ENCODE results near the gene CD180.

DNA sequence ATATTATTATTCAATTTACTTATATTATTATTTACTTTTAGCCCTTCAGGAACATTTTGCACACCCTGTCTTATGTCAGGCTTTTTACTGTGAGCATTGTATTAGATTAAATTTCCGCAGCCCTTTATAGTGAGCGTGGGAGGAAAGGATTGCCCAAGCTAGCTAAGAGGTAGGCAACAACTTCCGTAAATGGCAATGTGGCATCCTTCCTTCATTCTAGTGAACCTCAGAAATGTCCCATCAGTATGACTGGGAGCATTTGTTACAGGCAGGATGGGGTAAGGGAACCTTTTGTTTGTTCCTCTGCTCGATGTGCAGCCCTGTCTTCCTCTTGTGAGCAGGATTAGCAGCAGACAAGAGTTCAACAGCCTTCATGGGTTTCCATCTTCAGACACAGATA is 6.2 kb upstream of the CD180 start:
- TF ChIP-seq, protein P1, sequence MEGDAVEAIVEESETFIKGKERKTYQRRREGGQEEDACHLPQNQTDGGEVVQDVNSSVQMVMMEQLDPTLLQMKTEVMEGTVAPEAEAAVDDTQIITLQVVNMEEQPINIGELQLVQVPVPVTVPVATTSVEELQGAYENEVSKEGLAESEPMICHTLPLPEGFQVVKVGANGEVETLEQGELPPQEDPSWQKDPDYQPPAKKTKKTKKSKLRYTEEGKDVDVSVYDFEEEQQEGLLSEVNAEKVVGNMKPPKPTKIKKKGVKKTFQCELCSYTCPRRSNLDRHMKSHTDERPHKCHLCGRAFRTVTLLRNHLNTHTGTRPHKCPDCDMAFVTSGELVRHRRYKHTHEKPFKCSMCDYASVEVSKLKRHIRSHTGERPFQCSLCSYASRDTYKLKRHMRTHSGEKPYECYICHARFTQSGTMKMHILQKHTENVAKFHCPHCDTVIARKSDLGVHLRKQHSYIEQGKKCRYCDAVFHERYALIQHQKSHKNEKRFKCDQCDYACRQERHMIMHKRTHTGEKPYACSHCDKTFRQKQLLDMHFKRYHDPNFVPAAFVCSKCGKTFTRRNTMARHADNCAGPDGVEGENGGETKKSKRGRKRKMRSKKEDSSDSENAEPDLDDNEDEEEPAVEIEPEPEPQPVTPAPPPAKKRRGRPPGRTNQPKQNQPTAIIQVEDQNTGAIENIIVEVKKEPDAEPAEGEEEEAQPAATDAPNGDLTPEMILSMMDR (IDR thresholded peaks at IDR 0.05), result no peak
- no peak for TF ChIP-seq POLR2A (IDR thresholded peaks at IDR 0.05)

Data from right lobe of liver (tissue), 4 donors.